HG02571 (cell line): ENCODE results near the gene CARF.
"Not testable (repeated sequence)": the region's sequence is repeated elsewhere in the genome, so short reads cannot be mapped to it uniquely, and the experiment has no call there.

Experiments used
- ATAC-seq: cut with Tn5 transposase; IDR thresholded peaks from one replicate; pipeline ENCODE4 v1.9.1; 2021; ENCODE audit warnings: mild to moderate bottlenecking, moderate library complexity; ENCODE audit not compliant: unreplicated experiment

CARF gene

GRCh38 chr2:202934456-202934855 is 22.4 kb downstream of the CARF start:
- ATAC-seq: no peak

GRCh38 chr2:202938960-202939359 is 26.9 kb downstream of the CARF start:
- no peak for ATAC-seq

GRCh38 chr2:202941771-202942170 is 29.7 kb downstream of the CARF start:
- no peak for ATAC-seq

GRCh38 chr2:202944408-202944807 is 32.3 kb downstream of the CARF start:
- no peak for ATAC-seq

GRCh38 chr2:202944816-202945215 is 32.7 kb downstream of the CARF start:
- ATAC-seq: no peak

GRCh38 chr2:202945497-202945896 is 33.4 kb downstream of the CARF start:
- no peak for ATAC-seq

- ATAC-seq: not testable (repeated sequence)
These were observed 37.3 kb downstream of the CARF start for GRCh38 chr2:202949333-202949732.

- ATAC-seq: no peak
These were observed 38.5 kb downstream of the CARF start for GRCh38 chr2:202950592-202950991.

GRCh38 chr2:202960524-202960923 is 48.4 kb downstream of the CARF start:
- no peak for ATAC-seq

- no peak for ATAC-seq
These were observed 51.6 kb downstream of the CARF start for GRCh38 chr2:202963712-202964111.

GRCh38 chr2:202965810-202966460 is 53.9 kb downstream of the CARF start:
- ATAC-seq: peak; percentile 69

- ATAC-seq: not testable (repeated sequence)
These were observed 57.3 kb downstream of the CARF start for GRCh38 chr2:202969404-202969803.

GRCh38 chr2:202976809-202977208 is 64.7 kb downstream of the CARF start:
- no peak for ATAC-seq

- no peak for ATAC-seq
These were observed 70.9 kb downstream of the CARF start for GRCh38 chr2:202982779-202983491.

GRCh38 chr2:202989749-202990148 is 77.7 kb downstream of the CARF start:
- ATAC-seq: no peak

GRCh38 chr2:202990501-202990900 is 78.4 kb downstream of the CARF start:
- no peak for ATAC-seq

GRCh38 chr2:202997113-202997512 is 85.0 kb downstream of the CARF start:
- ATAC-seq: not testable (repeated sequence)

- no peak for ATAC-seq
These were observed 90.2 kb downstream of the CARF start for GRCh38 chr2:203002054-203002821.

- ATAC-seq: no peak
These were observed 91.6 kb downstream of the CARF start for GRCh38 chr2:203003716-203004115.

- peak; percentile 97 for ATAC-seq
These were observed 102.6 kb downstream of the CARF start, which contains the start of gene NBEAL1 for GRCh38 chr2:203014456-203015199. NBEAL1 (plus strand) TSS chr2:203014875; CDS start chr2:203016385, 1,510 bp downstream.

GRCh38 chr2:203016716-203017115 is 104.6 kb downstream of the CARF start:
- ATAC-seq: no peak
